Measurements from ENCODE around the gene C2orf76. TPM values are rescaled to one million over a fixed set of nuclear protein-coding genes. Genes with fewer than 3 reads are reported as not detected.

C2orf76 gene
- total and polyA plus RNA-seq, 2 donors (not counting 1 experiment from before 2014, with no cell fraction given), result 6.9 to 13.6 TPM

- no peaks in the 10 kb centered on the region for H3K36me3 ChIP-seq (replicated peaks in 1 of 2; ENCODE audit: control extremely low read depth in 1 of 2, control insufficient read depth in 1 of 2, extremely low read depth in 1 of 2, insufficient read depth in 2 of 2, low read length in 1 of 2)
- intact Hi-C loops (cut with micrococcal nuclease), result no loop called here
- Mint-ChIP-seq H3K9me3 (ENCODE audit: insufficient read depth) (no peaks in the 10 kb centered on the region), H3K27me3 (no peaks in the 10 kb centered on the region), H3K27ac (no peak overlapping the region), H3K4me3 (no peak overlapping the region), H3K4me1 (peaks cover 2% of the 10 kb centered on the region)
- H3K27ac ChIP-seq (ENCODE audit: low read length in 2 of 2), result no peak overlapping the region
- no peak overlapping the region for H2AFZ ChIP-seq (ENCODE audit: insufficient read depth, low read depth, low read length, poor library complexity, severe bottlenecking)
- no peaks in the 10 kb centered on the region for H3K27me3 ChIP-seq (replicated peaks in 1 of 4; ENCODE audit: control extremely low read depth in 1 of 4, control insufficient read depth in 3 of 4, insufficient read depth in 4 of 4, low read length in 3 of 4)
- H3K9me3 ChIP-seq (ENCODE audit: control extremely low read depth in 1 of 3, control insufficient read depth in 2 of 3, insufficient read depth in 1 of 3, low read length in 2 of 3), result no peaks in the 10 kb centered on the region
- ATAC-seq (ENCODE audit: low read depth), result peak; percentile 68
- no peaks in the 10 kb centered on the region for H4K20me1 ChIP-seq (ENCODE audit: control insufficient read depth, insufficient read depth, low read length, poor library complexity, severe bottlenecking)
- no peak for TF ChIP-seq EZH2 (IDR thresholded peaks at IDR 0.05; ENCODE audit: borderline replicate concordance, insufficient read depth, low read depth, low read length, poor library complexity, severe bottlenecking)
- peak; percentile 72 for TF ChIP-seq CTCF (IDR thresholded peaks at IDR 0.05)
- ChIA-PET POLR2A (no interaction called here), CTCF (interaction anchor here (0.7 to 4.5 kb wide), 5 partner anchors 11 to 1068 kb away, joined by 4 to 29 read pairs (median 6); no protein-coding TSS in a partner anchor)
- no peak overlapping the region for H3K4me3 ChIP-seq (ENCODE audit: control extremely low read depth in 1 of 5, extremely low read depth in 1 of 5, insufficient read depth in 1 of 5, low read depth in 2 of 5, low read length in 4 of 5)
- H3K9ac ChIP-seq (ENCODE audit: low read length), result no peak overlapping the region
- H3K79me2 ChIP-seq (ENCODE audit: control insufficient read depth, insufficient read depth, low read length), result no peaks in the 10 kb centered on the region
- peak; percentile 65 for DNase-seq
- peak overlapping the region; percentile 9 for H3K4me2 ChIP-seq (replicated peaks; ENCODE audit: low read depth, low read length, poor library complexity, severe bottlenecking)
- WGBS (ENCODE audit: insufficient coverage), result 89% methylated on average over 10 of the region's 15 CpGs
- no peaks in the 10 kb centered on the region for H3K4me1 ChIP-seq (ENCODE audit: control insufficient read depth in 2 of 2, insufficient read depth in 2 of 2, low read length in 2 of 2)
Measured at GRCh38 chr2:119290859-119291587, 75.6 kb downstream of the C2orf76 start.

GRCh38 chr2:119289642-119290041, 77.0 kb downstream of the C2orf76 start:
- Mint-ChIP-seq H3K27me3 (no peaks in the 10 kb centered on the region), H3K9me3 (ENCODE audit: insufficient read depth) (no peaks in the 10 kb centered on the region), H3K27ac (no peak overlapping the region), H3K4me3 (no peak overlapping the region), H3K4me1 (peaks cover 2% of the 10 kb centered on the region)
- CTCF ChIA-PET, result interaction anchor here (1.9 to 4.5 kb wide), 2 partner anchors 10 to 408 kb away, joined by 6 to 29 read pairs; no protein-coding TSS in a partner anchor
- no peak for ATAC-seq (ENCODE audit: low read depth)
- no peak overlapping the region for H2AFZ ChIP-seq (ENCODE audit: insufficient read depth, low read depth, low read length, poor library complexity, severe bottlenecking)
- H3K9ac ChIP-seq (ENCODE audit: low read length), result no peak overlapping the region
- H3K27me3 ChIP-seq (replicated peaks in 1 of 4; ENCODE audit: control extremely low read depth in 1 of 4, control insufficient read depth in 3 of 4, insufficient read depth in 4 of 4, low read length in 3 of 4), result no peaks in the 10 kb centered on the region
- H3K36me3 ChIP-seq (replicated peaks in 1 of 2; ENCODE audit: control extremely low read depth in 1 of 2, control insufficient read depth in 1 of 2, extremely low read depth in 1 of 2, insufficient read depth in 2 of 2, low read length in 1 of 2), result no peaks in the 10 kb centered on the region
- POLR2A ChIA-PET, result no interaction called here
- TF ChIP-seq CTCF (IDR thresholded peaks at IDR 0.05), result no peak
- WGBS (ENCODE audit: insufficient coverage), result 100% methylated on average over 1 of the region's 6 CpGs
- H3K79me2 ChIP-seq (ENCODE audit: control insufficient read depth, insufficient read depth, low read length), result no peaks in the 10 kb centered on the region
- no peak overlapping the region for H3K4me2 ChIP-seq (replicated peaks; ENCODE audit: low read depth, low read length, poor library complexity, severe bottlenecking)
- intact Hi-C loops (cut with micrococcal nuclease), result no loop called here
- H3K27ac ChIP-seq (ENCODE audit: low read length in 2 of 2), result no peak overlapping the region
- H3K4me1 ChIP-seq (ENCODE audit: control insufficient read depth in 2 of 2, insufficient read depth in 2 of 2, low read length in 2 of 2), result no peaks in the 10 kb centered on the region
- DNase-seq, result no peak
- no peaks in the 10 kb centered on the region for H3K9me3 ChIP-seq (ENCODE audit: control extremely low read depth in 1 of 3, control insufficient read depth in 2 of 3, insufficient read depth in 1 of 3, low read length in 2 of 3)
- no peaks in the 10 kb centered on the region for H4K20me1 ChIP-seq (ENCODE audit: control insufficient read depth, insufficient read depth, low read length, poor library complexity, severe bottlenecking)
- no peak overlapping the region for H3K4me3 ChIP-seq (ENCODE audit: control extremely low read depth in 1 of 5, extremely low read depth in 1 of 5, insufficient read depth in 1 of 5, low read depth in 2 of 5, low read length in 4 of 5)
